LoVo (cell line): Measurements from ENCODE around the gene APCDD1.
"Not testable (repeated sequence)": the region's sequence is repeated elsewhere in the genome, so short reads cannot be mapped to it uniquely, and the experiment has no call there.

Experiments used
- DNase-seq: peaks from one replicate; pipeline ENCODE4 v3.0.0-alpha.2; 2016; ENCODE audit warnings: low spot score

APCDD1 gene

DNA sequence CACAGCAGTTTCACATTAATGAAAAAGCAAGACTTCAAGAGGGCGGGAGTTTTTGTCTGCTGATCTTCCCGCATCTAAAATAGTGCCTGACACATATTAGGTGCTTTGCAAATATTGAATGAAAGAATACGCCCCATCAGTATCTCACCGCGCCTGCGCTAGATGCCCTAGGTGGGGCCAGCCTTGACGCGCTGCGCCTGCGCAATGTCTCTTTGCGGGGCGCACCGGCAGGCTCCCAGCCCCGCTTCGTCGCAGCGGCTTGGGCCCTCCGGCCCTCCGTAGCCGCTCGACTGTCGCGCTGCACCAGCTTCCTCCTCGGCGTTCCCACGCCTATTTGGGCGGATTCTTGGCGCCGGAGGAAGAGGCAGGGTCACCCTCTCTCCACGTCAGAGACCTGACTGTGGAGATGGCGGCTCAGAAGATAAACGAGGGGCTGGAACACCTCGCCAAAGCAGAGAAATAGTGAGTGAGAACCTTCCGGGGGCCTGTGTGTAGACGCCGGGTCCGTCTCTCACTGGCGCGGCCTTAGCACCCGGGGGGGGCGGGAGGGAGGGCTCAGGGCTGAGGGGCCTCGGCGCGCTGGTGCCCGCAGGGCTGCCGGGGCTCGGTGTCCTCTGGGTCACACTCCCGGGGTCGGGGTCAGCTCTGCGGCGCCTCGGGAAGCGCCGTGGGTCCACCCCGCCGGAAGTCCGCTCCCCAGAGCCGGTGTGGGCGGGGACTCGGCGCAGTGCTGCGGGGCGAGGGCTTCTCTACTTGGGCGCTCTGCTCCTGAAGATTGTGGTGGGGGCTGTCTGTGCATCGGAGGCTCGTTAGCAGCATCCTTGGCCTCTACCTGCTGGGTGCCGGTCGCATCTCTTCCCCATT lies 71.5 kb downstream of the APCDD1 start, which contains the start of gene NAPG:
TSS of gene NAPG (plus strand) at position 331 of the 864 bp plus-strand sequence. CDS start at position 407, 76 bp downstream.
- peak; percentile 95 for DNase-seq

DNA sequence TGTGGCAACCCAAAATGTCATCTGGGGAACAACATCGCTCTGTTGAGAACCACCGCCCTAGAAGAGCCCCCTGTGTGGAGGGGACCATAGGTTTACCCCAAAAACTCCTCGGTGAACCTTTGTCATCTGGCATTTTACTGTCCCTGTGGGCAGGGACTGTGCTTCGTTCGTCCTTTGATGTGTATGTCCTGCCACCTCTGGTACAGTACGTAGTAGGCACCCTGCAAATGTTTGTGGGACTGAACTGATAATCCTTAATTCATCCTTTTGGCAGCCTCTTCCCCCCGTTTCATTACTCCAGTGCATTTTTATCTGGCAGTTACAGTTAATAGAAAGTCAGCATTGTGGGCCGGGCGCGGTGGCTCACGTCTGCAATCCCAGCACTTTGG lies 72.1 kb downstream of the APCDD1 start:
- DNase-seq: no peak

DNA sequence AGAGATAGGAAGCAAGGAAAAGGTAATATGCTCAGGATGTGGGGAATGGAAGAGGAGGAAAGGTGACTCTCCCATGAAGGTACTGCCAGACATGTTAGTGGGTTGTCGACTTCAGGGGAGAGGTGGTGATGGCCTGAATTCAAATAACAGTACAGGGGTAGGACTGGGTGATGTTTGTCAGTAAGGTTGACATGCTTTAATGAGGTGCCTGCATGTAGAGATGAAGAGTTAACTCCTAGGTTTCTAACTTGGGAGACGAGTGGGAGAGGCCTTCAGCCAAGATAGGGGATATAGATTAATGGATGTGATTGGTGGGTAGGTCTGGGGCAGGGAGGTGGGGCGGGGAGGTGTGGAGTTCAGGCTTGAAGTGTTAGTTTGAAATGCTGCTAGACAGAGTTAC lies 74.0 kb downstream of the APCDD1 start:
- DNase-seq: no peak

DNA sequence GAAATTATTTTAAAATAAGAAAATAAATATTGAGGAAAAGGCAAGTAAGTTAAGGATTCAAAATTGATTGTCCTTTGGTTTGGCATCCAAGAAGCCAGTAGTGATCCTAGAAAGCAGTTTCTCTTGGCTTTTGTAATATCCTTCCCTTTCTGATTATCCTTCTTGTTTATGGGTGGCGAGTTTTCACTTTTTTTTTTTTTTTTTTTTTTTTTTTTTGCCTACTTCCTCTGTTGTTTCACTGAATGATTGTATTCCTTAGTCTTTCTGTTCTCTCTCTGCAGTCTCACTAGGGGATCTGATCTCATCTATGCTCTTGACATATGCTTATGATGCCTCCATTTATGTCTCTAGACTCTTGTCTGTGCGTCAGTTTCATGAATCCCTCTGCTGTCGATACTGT lies 75.6 kb downstream of the APCDD1 start:
- no peak for DNase-seq

DNA sequence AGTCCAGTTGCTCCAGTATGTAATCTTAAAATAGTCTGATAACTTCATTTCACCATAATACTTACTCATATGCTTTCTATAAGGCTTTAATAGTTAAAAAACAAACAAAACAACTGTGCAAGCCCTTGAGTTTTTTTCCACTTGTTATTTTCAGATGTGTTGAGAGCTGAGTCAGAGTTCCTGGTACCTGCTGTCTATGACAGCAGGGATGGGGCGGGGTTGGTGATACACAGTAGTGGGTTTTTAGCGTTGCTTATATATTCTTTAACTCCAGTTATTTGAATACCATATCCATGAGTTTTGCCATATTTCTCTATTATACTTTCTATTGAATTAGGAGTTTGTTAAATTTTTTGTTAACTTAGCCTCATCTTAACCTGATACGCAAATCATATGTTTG lies 76.4 kb downstream of the APCDD1 start:
- peak; percentile 23 for DNase-seq

DNA sequence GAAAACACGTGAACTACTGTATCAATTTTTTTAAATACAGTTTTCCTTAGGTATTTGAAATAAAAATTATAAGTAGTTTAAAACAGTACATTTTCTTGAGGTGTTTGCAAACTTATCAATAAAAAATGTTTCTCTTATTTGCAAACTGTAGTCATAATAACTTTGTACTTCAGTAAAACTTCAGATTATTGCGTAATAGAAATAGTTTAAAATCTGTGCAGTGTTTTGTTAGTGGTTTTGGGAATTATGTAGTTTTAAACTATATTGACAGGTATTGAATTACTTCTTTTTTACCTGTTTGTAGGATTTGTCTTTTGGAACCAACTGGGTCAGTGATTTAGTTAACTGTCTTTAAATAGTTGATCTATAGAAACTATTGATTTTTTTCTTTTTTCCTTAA lies 78.7 kb downstream of the APCDD1 start:
- no peak for DNase-seq

DNA sequence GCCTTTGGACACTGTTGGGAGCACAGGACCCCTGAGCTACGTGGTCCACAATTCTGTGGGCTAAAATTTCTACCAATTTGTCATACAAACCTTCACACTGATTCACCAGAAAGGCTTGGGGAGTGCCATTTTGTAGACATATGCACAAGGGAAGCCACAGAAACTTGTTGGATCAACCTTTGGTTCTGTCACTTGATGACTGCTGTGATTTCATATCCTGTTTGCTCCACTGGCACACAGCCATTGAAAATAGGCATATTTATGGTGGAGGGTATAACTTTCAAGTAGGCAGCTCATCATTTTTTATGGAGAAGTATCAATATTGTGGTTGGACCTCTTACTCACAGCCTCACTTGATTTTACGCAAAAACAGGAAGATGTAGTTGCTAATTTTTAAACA lies 81.8 kb downstream of the APCDD1 start:
- DNase-seq: no peak

DNA sequence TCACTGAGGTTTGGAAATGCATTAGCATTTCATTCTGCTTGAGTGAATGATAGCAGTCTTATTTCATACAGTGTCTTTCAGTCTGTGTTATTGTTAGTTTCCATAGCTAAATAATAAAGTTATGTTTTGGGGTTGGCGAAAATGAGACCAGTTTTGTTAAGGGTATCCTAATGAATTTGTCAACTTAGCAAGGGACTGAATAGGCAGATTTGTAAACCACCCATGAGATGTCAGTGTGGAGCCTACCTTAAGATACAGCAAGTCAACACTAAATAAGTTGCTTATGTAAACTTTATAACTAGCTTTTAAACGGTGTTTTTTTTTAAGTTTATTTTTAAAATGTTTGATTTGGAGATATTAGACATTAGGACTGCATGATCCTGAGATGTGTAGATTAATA lies 83.3 kb downstream of the APCDD1 start:
- DNase-seq: no peak

DNA sequence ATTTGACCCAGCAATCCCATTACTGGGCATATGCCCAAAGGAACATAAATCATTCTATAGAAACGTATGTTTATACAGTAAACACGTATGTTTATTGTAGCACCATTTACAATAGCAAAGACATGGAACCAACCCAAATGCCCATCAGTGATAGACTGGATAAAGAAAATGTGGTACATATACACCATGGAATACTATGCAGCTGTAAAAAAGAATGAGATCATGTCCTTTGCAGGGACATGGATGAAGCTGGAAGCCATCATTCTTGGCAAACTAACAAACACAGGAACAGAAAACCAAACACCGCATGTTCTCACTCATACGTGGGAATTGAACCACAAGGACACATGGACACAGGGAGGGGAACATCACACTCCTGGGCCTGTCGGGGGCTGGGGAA lies 84.7 kb downstream of the APCDD1 start:
- DNase-seq: not testable (repeated sequence)
